Measurements from ENCODE around the gene TNFSF18.
"Not testable (repeated sequence)": the region's sequence is repeated elsewhere in the genome, so short reads cannot be mapped to it uniquely, and the experiment has no call there.

Gene TNFSF18, protein sequence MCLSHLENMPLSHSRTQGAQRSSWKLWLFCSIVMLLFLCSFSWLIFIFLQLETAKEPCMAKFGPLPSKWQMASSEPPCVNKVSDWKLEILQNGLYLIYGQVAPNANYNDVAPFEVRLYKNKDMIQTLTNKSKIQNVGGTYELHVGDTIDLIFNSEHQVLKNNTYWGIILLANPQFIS

DNA sequence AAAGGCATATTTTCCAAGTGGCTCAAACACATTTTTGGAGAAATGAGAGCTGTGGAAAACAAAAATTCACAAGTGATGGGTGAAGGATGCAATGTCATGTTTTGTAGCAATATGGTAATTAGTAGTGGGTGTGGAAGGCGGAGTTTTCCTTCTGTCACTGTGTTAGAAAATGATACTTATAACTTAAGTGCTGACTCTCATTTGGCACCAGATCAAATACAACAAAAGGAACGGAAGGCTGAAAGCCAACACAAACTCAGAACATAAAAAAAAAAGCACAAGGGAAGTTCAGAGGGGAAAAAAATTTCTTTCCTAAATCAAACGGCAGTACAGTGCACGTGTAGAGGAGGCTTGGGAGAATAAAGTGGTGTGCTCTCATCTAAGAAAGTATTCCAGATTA lies at the start of gene TNFSF18:
Gene TNFSF18, minus strand, starts transcription at position 77 of the 400 bp plus-strand sequence. Its CDS starts 45 bp downstream, at position 32.
- no peak for DNase-seq (ENCODE audit: low read depth in 2 of 2)

GRCh38 chr1:173099166-173099565 lies 48.4 kb upstream of the TNFSF18 start:
- DNase-seq (ENCODE audit: low read depth in 2 of 2) = no peak

- no peak for DNase-seq (ENCODE audit: low read depth in 2 of 2)
Measured at GRCh38 chr1:173098117-173098516, 47.4 kb upstream of the TNFSF18 start.

GRCh38 chr1:173097001-173097400 lies 46.3 kb upstream of the TNFSF18 start:
- no peak for DNase-seq (ENCODE audit: low read depth in 2 of 2)

DNA sequence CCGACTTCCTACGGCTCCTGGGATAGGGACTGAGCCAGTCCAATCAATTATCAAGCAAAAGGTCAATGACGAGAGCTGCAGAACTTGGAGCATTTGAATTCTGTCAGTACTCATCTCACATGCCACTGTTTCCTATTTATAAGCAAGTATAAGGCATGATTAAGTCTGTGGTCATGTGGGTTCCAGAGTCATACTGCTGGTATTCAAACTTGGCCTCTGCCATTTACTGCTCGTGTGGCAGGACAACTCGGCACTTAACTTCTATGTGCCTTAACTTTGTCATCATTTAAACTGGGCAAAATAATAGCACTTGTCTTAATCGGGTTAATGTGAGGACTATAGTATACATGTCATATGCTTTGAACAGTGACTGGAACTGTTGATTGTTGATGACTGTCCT lies 44.9 kb upstream of the TNFSF18 start:
- no peak for DNase-seq (ENCODE audit: low read depth in 2 of 2)

DNA sequence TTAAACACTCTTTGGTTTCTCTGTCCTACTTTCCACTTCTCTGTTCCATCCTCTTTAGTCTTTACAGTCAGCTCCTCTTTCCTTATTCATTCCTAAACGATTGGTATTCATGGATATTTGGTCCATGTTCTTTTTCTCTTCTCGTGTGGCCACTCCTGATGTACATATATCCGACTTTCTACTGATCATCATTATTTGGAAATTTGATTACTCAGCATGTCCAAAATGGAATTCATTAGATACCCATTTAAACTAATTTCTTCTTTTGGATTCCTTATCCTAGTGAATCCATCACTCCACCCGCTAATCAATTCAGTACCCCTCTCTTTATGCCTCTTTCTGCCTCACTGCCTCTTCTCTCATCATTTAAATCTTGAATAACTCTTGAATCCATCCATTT lies 43.8 kb upstream of the TNFSF18 start:
- DNase-seq (ENCODE audit: low read depth in 2 of 2) = no peak

DNA sequence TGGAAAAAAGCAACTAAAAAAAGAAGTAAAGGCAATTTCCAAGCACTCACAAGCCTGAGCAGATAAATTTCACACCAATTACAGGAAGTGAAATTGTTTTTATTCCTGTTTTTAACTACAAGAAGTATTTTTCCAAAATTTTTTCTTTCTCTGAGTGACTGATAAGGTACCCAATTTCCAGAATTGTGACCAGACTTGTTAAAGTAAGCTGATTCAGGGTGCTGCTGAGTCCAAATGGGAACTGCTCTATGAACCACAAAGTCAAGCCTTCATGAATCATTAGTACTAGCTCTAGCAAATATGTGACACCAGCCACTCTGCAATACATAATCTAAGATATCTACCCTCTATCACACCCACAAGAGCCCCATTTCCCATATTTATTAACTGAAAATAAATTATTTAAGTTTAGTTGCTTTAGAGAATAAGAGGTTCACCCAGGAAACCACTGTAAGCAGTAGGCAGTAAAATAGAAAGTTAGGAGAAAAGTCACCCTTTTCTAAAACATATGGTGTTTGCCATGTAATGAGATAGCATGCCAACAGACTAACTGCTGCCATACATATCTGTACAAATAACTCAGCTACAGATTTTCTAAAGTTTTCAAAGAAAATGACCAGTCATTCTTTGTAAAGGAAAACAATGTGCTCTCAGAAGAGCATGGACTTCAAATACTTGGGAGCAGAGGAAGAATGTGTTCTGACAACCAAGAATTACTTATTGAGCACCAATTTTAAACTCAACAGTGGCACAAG lies 43.1 kb upstream of the TNFSF18 start:
- no peak for DNase-seq (ENCODE audit: low read depth in 2 of 2)

GRCh38 chr1:173084292-173084691 lies 33.6 kb upstream of the TNFSF18 start:
- no peak for DNase-seq (ENCODE audit: low read depth in 2 of 2)

DNA sequence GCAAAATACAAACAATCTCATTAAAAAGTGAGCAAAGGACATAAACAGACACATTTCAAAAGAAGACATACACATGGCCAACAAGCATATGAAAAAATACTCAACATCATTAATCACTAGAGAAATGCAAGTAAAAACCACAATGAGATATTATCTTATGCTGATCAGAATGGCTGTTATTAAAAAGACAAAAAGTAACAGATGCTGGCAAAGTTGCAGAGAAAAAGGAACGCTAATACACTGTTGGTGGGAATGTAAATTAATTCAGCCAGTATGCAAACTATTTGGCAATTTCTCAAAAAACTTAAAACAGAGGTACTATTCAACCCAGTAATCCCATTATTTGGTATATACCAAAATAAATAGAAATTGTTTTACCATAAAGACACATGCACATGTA lies 32.2 kb upstream of the TNFSF18 start:
- DNase-seq (ENCODE audit: low read depth in 2 of 2) = no peak

DNA sequence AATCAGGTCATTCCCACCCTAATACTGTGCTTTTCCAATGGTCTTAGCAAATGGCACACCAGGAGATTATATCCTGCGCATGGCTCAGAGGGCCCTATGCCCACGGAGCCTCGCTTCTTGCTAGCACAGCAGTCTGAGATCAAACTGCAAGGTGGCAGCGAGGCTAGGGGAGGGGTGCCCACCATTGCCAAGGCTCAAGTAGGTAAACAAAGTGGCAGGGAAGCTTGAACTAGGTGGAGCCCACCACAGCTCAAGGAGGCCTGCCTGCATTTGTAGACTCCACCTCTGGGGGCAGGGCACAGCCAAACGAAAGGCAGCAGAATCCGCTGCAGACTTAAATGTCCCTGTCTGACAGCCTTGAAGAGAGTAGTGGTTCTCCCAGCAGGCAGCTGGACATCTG lies 23.5 kb upstream of the TNFSF18 start:
- not testable (repeated sequence) for DNase-seq (ENCODE audit: low read depth in 2 of 2)

GRCh38 chr1:173064011-173064410 lies 13.3 kb upstream of the TNFSF18 start:
- DNase-seq (ENCODE audit: low read depth in 2 of 2) = no peak

- DNase-seq (ENCODE audit: low read depth in 2 of 2) = no peak
Measured at GRCh38 chr1:173063171-173063570, 12.4 kb upstream of the TNFSF18 start.

DNA sequence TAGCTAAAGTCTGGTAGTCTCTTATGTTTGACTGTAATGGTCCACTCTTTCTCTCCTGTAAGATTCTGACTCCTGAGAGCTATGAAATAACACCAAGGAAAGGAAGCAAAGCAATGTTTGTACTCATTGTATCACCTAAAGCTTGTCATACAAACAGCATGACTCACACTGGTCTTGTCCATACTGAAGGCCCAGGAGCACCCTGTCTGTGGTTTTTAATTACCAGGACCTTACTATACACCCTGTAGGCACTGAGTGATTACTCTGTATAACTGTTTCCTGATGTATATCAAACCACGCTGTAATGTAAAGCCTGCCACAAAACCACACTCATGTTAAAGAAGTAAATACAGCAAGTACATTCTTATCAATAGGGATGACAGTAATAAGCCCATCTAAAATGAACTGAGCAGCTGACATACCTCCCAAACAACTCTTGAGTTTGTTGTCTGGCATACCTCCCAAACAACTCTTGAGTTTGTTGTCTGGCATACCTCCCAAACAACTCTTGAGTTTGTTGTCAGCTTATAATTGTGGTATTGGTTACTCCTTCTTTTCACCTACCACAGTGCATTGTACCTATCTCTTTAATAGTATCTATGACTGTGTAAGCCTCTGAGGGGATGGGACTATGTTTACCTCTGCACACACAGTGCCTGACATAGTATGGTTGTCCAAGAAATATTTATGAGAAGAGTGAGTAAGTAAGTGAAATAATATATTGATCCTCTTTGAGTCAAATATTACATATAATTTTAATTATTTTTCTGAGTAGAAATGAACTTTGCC lies 11.6 kb upstream of the TNFSF18 start:
- DNase-seq (ENCODE audit: low read depth in 2 of 2) = no peak

DNA sequence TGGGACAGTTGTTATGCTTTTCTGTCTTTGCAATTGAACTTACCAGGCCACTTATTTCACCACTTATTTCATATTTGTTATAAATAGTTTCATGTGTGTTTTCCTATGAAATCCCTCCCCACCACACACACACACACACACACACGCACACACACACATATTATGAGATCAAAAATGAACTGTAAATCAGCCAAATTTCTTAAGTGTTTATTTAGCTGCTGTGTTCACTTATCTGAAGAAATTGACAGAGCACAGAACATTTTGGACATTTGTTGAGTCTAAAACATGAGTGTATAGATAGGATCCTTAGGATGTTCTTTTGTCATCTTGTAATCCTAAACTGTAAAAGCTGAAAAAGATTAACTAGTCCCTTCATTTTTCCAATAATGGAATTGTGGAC lies 7.8 kb upstream of the TNFSF18 start:
- no peak for DNase-seq (ENCODE audit: low read depth in 2 of 2)

- no peak for DNase-seq (ENCODE audit: low read depth in 2 of 2)
Measured at GRCh38 chr1:173057984-173058383, 7.2 kb upstream of the TNFSF18 start.

DNA sequence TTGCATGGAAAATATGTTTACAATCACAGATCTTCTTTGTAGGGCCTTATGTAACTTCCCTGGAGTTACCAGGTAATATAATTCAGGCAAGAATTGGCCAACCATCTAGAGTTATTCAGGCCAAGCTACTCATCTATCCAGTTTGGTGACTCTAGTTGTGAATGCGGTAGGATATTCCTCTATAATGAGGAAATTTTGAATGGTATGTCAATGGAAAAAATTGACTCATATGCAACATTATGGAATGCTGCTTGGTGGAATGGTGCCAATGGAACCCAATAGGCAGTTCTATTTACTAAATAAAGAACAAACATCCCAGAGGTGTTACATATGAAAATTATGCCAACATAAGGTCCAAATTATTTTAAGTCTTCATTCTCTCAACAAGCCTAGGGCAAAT lies 5.6 kb upstream of the TNFSF18 start:
- no peak for DNase-seq (ENCODE audit: low read depth in 2 of 2)

DNA sequence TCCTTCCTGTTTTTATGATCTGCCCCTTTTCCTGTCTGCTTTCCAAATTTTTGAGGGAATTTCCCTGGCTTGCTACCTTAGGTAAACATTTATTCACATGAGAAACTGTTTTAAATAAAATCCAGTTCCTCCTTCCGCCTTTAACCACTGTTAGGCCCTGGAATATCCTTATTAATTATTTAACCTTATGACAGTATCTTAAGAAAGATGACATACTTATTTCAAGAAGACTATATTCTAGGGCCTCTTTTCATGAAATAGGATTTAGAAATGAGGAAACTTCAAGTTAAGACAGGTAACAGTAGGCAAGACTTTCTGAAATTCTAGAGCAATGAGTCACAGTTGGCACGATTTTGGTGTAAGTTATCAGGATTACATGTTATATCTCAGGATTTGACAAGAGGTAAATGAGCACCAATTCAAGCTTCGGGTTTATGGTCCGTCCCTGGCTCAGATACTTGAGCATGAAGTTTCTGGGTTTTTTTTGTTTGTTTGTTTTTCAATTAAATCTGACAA lies 2.0 kb upstream of the TNFSF18 start:
- no peak for DNase-seq (ENCODE audit: low read depth in 2 of 2)

DNA sequence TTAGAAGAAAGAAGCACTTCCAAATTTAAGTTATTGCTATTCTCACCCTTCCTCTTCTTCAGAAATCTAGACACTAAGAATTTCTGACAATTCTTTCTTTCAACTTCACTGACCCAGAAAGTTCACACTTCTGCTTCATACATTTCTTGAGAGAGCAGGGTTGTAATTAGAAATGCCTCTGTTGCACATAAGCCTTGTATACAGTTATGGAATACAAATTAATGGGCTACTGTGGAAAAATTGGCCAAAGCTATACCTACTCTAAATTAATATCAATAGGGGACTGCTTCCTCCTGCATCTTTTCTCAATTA lies 1.5 kb downstream of the TNFSF18 start:
- DNase-seq (ENCODE audit: low read depth in 2 of 2) = no peak

GRCh38 chr1:173048621-173049321 lies 2.0 kb downstream of the TNFSF18 start:
- no peak for DNase-seq (ENCODE audit: low read depth in 2 of 2)

GRCh38 chr1:173044656-173045055 lies 6.1 kb downstream of the TNFSF18 start:
- DNase-seq (ENCODE audit: low read depth in 2 of 2) = no peak

GRCh38 chr1:173043253-173043652 lies 7.5 kb downstream of the TNFSF18 start:
- no peak for DNase-seq (ENCODE audit: low read depth in 2 of 2)

DNA sequence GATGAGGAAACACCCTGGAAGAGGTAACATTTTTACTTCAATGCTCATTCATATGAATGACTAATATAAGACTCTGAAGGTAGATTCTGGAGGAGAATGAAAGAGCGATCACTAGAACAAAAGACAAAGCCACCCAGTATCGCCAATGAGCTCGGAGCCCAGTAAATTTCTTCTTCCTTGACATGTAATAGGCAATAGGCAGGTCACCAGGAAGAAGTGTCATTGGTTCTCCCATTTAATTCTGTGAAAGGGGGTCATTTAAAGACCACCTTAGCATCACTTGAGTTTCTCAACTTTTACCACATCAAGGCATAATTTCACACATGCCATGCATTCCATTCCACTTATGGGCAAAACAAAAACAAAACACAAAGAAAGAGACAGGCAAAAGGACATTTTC lies 7.9 kb downstream of the TNFSF18 start:
- no peak for DNase-seq (ENCODE audit: low read depth in 2 of 2)

All from stimulated activated CD4-positive, alpha-beta T cell treated with anti-CD3 and anti-CD28 coated beads, Interleukin-1b, Interleukin-23, amount 100 ng/mL, for 4 hours (primary cell).